H1 (cell line): Measurements from ENCODE around the gene AQP2. TPM values are rescaled to one million over a fixed set of nuclear protein-coding genes. Genes with fewer than 3 reads are reported as not detected.

Experiments used
- CTCF ChIA-PET: fragments of 300-600 bp; sonication (Branson Sonifier 250); formaldehyde crosslinking; loops from one replicate; lab custom pipeline; 2021; ENCODE audit not compliant: partially characterized antibody; lab: Charles Lee
- POLR2A ChIA-PET: fragments of 300-600 bp; sonication (Branson Sonifier 250); formaldehyde crosslinking; loops from one replicate; lab custom pipeline; 2021; ENCODE audit warnings: inconsistent platforms; ENCODE audit not compliant: partially characterized antibody; lab: Charles Lee
- DNase-seq, 2 experiments: peaks; one replicate each; pipeline versions ENCODE4 v3.0.0 to v3.0.0-alpha.2; 2010 to 2022; ENCODE audit warnings: low spot score in 2 of 2, low read depth in 1 of 2, mixed read lengths in 1 of 2
- FAIRE-seq: peaks from 2 replicates; lab custom pipeline; 2011; peaks lifted over from hg19 to GRCh38; lab: Jason Lieb, UNC
- H2AFZ ChIP-seq: 2 replicates; pipeline ENCODE4 v1.8.1; 2012; ENCODE audit warnings: low read length, inconsistent platforms
- H2AK5ac ChIP-seq: 2 replicates; pipeline ENCODE4 v1.6.1; 2013; ENCODE audit warnings: low read depth, low read length
- H2BK120ac ChIP-seq: replicated peaks from 2 replicates; pipeline ENCODE3; 2013; ENCODE audit warnings: low read depth, low read length, inconsistent platforms
- H2BK12ac ChIP-seq: 2 replicates; pipeline ENCODE4 v1.6.1; 2013; ENCODE audit warnings: low read depth, low read length
- H2BK15ac ChIP-seq: 2 replicates; pipeline ENCODE4 v1.6.1; 2013; ENCODE audit warnings: low read length
- H2BK20ac ChIP-seq: 2 replicates; pipeline ENCODE4 v1.6.1; 2013; ENCODE audit warnings: low read length
- H2BK5ac ChIP-seq: 2 replicates; pipeline ENCODE4 v1.6.1; 2013; ENCODE audit warnings: low read depth, low read length
- H3K14ac ChIP-seq: 2 replicates; pipeline ENCODE4 v1.6.1; 2013; ENCODE audit warnings: inconsistent platforms; ENCODE audit not compliant: insufficient read length
- H3K18ac ChIP-seq: 2 replicates; pipeline ENCODE4 v1.6.1; 2013; ENCODE audit warnings: low read length; ENCODE audit errors: extremely low read depth
- H3K23ac ChIP-seq: 2 replicates; pipeline ENCODE4 v1.6.1; 2013; ENCODE audit warnings: inconsistent platforms; ENCODE audit not compliant: insufficient read length
- H3K23me2 ChIP-seq: 2 replicates; pipeline ENCODE4 v1.6.1; 2013; ENCODE audit warnings: low read depth, low read length
- H3K27ac ChIP-seq: 2 replicates; pipeline ENCODE4 v1.6.1; 2011; ENCODE audit warnings: low read depth, low read length, inconsistent platforms
- H3K27me3 ChIP-seq, 4 experiments: replicated peaks in 1 of 4; 1 replicate in 1 of 4; 2 replicates in 3 of 4; pipeline versions ENCODE4 v1.6.1 to v1.8.1; 2011 to 2013; ENCODE audit warnings: low read length in 3 of 4, mild to moderate bottlenecking in 3 of 4, inconsistent platforms in 2 of 4, mixed read lengths in 2 of 4, moderate library complexity in 1 of 4; ENCODE audit not compliant: control insufficient read depth in 3 of 4, insufficient read depth in 3 of 4; ENCODE audit errors: extremely low read depth in 1 of 4
- H3K36me3 ChIP-seq, 4 experiments: 2 replicates each; pipeline versions ENCODE4 v1.6.1 to v1.8.1; 2011 to 2013; ENCODE audit warnings: mild to moderate bottlenecking in 4 of 4, low read length in 3 of 4, moderate library complexity in 2 of 4, control low read depth in 1 of 4, inconsistent platforms in 1 of 4; ENCODE audit not compliant: insufficient read depth in 4 of 4, control insufficient read depth in 2 of 4
- H3K4ac ChIP-seq: replicated peaks from 2 replicates; pipeline ENCODE3; 2013; ENCODE audit warnings: low read length, low read depth, mixed read lengths, inconsistent platforms; ENCODE audit not compliant: insufficient read length
- H3K4me1 ChIP-seq, 4 experiments: replicated peaks in 1 of 4; 1 replicate in 1 of 4; 2 replicates in 3 of 4; pipeline versions ENCODE4 v1.6.1 to v1.8.1; 2011 to 2013; ENCODE audit warnings: low read length in 3 of 4, inconsistent platforms in 2 of 4, mixed read lengths in 1 of 4; ENCODE audit not compliant: insufficient read depth in 4 of 4, control insufficient read depth in 3 of 4
- H3K4me2 ChIP-seq, 2 experiments: 2 replicates each; pipeline versions ENCODE4 v1.6.1 to v1.8.1; 2011 to 2013; ENCODE audit warnings: low read depth in 2 of 2, low read length in 2 of 2, control low read depth in 1 of 2, inconsistent platforms in 1 of 2, mild to moderate bottlenecking in 1 of 2; ENCODE audit not compliant: insufficient read depth in 1 of 2
- H3K4me3 ChIP-seq, 4 experiments: fragments of 200-600, 300-600 bp in 1 of 4; sonication (generic), shearing (Covaris generic), sonication (Bioruptor Twin) in 1 of 4; 2 replicates each; pipeline versions ENCODE4 v1.5.1 to v1.8.1; 2011 to 2016; ENCODE audit warnings: low read length in 4 of 4, low read depth in 3 of 4, control low read depth in 2 of 4, inconsistent platforms in 2 of 4, mild to moderate bottlenecking in 2 of 4, mixed read lengths in 1 of 4, moderate library complexity in 1 of 4; ENCODE audit not compliant: insufficient read depth in 2 of 4; ENCODE audit errors: extremely low read depth in 1 of 4
- H3K56ac ChIP-seq: replicated peaks from 2 replicates; pipeline ENCODE3; 2013; ENCODE audit warnings: low read depth, mild to moderate bottlenecking, mixed read lengths, low read length, inconsistent platforms; ENCODE audit not compliant: insufficient read length
- H3K79me1 ChIP-seq: 2 replicates; pipeline ENCODE4 v1.6.1; 2013; ENCODE audit warnings: low read depth, low read length, control low read depth
- H3K79me2 ChIP-seq, 2 experiments: 2 replicates each; pipeline versions ENCODE4 v1.6.1 to v1.8.1; 2012 to 2013; ENCODE audit warnings: low read length in 2 of 2, mild to moderate bottlenecking in 2 of 2, inconsistent platforms in 1 of 2; ENCODE audit not compliant: insufficient read depth in 2 of 2, control insufficient read depth in 1 of 2
- H3K9ac ChIP-seq, 4 experiments: replicated peaks in 1 of 4; 1 replicate in 1 of 4; 2 replicates in 3 of 4; pipeline versions ENCODE4 v1.6.1 to v1.8.1; 2011 to 2013; ENCODE audit warnings: low read depth in 3 of 4, low read length in 3 of 4, control low read depth in 2 of 4, mild to moderate bottlenecking in 2 of 4, moderate library complexity in 2 of 4, inconsistent platforms in 1 of 4; ENCODE audit errors: extremely low read depth in 1 of 4
- H3K9me3 ChIP-seq, 2 experiments: 2 replicates each; pipeline versions ENCODE4 v1.6.1 to v1.8.1; 2012 to 2013; ENCODE audit warnings: mild to moderate bottlenecking in 2 of 2, moderate library complexity in 2 of 2, control low read depth in 1 of 2, inconsistent platforms in 1 of 2, low read depth in 1 of 2, low read length in 1 of 2, mixed read lengths in 1 of 2; ENCODE audit not compliant: insufficient read depth in 2 of 2
- H4K20me1 ChIP-seq, 2 experiments: replicated peaks in 1 of 2; 2 replicates each; pipeline versions ENCODE3 to v1.8.1; 2011 to 2013; ENCODE audit warnings: inconsistent platforms in 2 of 2, low read length in 2 of 2, mild to moderate bottlenecking in 1 of 2; ENCODE audit not compliant: insufficient read depth in 2 of 2, control insufficient read depth in 1 of 2
- H4K5ac ChIP-seq: 2 replicates; pipeline ENCODE4 v1.6.1; 2013; ENCODE audit warnings: low read length, low read depth, mixed read lengths, inconsistent platforms; ENCODE audit not compliant: insufficient read length
- H4K8ac ChIP-seq: 2 replicates; pipeline ENCODE4 v1.8.0; 2013; ENCODE audit warnings: mild to moderate bottlenecking, moderate library complexity, low read length, inconsistent platforms; ENCODE audit not compliant: insufficient read depth; ENCODE audit errors: extremely low read depth
- H4K91ac ChIP-seq: replicated peaks from 2 replicates; pipeline ENCODE3; 2013; ENCODE audit warnings: low read length, mixed read lengths, inconsistent platforms; ENCODE audit not compliant: insufficient read length
- CREB1 ChIP-seq: IDR thresholded peaks from 2 replicates; pipeline ENCODE4 v1.6.1; 2012; ENCODE audit warnings: inconsistent platforms
- CTCF ChIP-seq, 3 experiments: IDR thresholded peaks; 1 replicate in 2 of 3; 2 replicates in 1 of 3; pipeline versions ENCODE4 v1.5.1 to v1.6.1; 2011; ENCODE audit warnings: low read length in 3 of 3, mild to moderate bottlenecking in 3 of 3, inconsistent platforms in 2 of 3, low read depth in 1 of 3, moderate library complexity in 1 of 3; ENCODE audit not compliant: insufficient read depth in 1 of 3; ENCODE audit errors: control extremely low read depth in 1 of 3
- POLR2A ChIP-seq, 2 experiments: IDR thresholded peaks; 1 replicate in 1 of 2; 2 replicates in 1 of 2; pipeline ENCODE4 v1.6.1; 2011; ENCODE audit warnings: low read depth in 2 of 2, low read length in 2 of 2, mild to moderate bottlenecking in 2 of 2; ENCODE audit errors: control extremely low read depth in 1 of 2
- RAD21 ChIP-seq, 2 experiments: IDR thresholded peaks in 1 of 2; conservative IDR thresholded peaks in 1 of 2; 2 replicates each; pipeline ENCODE4 v1.6.1; 2011; ENCODE audit warnings: low read depth in 2 of 2, low read length in 2 of 2, improper control_type of control experiment in 1 of 2, inconsistent platforms in 1 of 2, mild to moderate bottlenecking in 1 of 2, moderate library complexity in 1 of 2
- SIRT6 ChIP-seq: IDR thresholded peaks from one replicate; pipeline ENCODE4 v1.7.1; 2012; ENCODE audit warnings: low read length, inconsistent platforms
- USF2 ChIP-seq: IDR thresholded peaks from 2 replicates; pipeline ENCODE4 v1.6.1; 2011; ENCODE audit warnings: low read length, improper control_type of control experiment
- WGBS, 2 experiments: shearing (Covaris generic) in 1 of 2; methylation state at CpG; one replicate each; pipeline versions ENCODE4 v1.1.6 to v1.1.7; 2013 to 2015; ENCODE audit warnings: low lambda C conversion rate in 2 of 2, mixed read lengths in 2 of 2, inconsistent platforms in 1 of 2, low coverage in 1 of 2, missing lambda C conversion rate in 1 of 2; ENCODE audit not compliant: insufficient replicate concordance in 2 of 2, insufficient coverage in 1 of 2, insufficient read length in 1 of 2; ENCODE audit errors: extremely low coverage in 1 of 2, missing lambda C conversion rate in 1 of 2; 5-methylcytosine and 5-hydroxymethylcytosine counted together
- polyA plus RNA-seq, 7 experiments: library from polyadenylated mRNA; depleted of rRNA in 3 of 7; stranded (reverse) in 5 of 7; unstranded in 2 of 7; fragments of >200 nt in 5 of 7; fragments of 200-250 nt in 2 of 7; gene quantifications; 1 replicate in 5 of 7; 2 replicates in 1 of 7; 4 replicates in 1 of 7; pipeline versions ENCODE4 v1.2.1 to v1.2.3, GENCODE V29; 2011 to 2013; ENCODE audit warnings: missing spikeins in 2 of 7, mixed read lengths in 2 of 7
- total RNA-seq: library from RNA; stranded (reverse); fragmentation: NEBNext Ultra II Directional; extraction: Animal tissue kit (Norgen Biotek cat#: 25700); gene quantifications from 2 replicates; pipeline ENCODE4 v1.2.1, GENCODE V29; 2021

AQP2 gene
- total and polyA plus RNA-seq, 2 of the 8 experiments (the other 6 are each of a cell fraction or from before 2014, with no cell fraction given) = not detected

DNA sequence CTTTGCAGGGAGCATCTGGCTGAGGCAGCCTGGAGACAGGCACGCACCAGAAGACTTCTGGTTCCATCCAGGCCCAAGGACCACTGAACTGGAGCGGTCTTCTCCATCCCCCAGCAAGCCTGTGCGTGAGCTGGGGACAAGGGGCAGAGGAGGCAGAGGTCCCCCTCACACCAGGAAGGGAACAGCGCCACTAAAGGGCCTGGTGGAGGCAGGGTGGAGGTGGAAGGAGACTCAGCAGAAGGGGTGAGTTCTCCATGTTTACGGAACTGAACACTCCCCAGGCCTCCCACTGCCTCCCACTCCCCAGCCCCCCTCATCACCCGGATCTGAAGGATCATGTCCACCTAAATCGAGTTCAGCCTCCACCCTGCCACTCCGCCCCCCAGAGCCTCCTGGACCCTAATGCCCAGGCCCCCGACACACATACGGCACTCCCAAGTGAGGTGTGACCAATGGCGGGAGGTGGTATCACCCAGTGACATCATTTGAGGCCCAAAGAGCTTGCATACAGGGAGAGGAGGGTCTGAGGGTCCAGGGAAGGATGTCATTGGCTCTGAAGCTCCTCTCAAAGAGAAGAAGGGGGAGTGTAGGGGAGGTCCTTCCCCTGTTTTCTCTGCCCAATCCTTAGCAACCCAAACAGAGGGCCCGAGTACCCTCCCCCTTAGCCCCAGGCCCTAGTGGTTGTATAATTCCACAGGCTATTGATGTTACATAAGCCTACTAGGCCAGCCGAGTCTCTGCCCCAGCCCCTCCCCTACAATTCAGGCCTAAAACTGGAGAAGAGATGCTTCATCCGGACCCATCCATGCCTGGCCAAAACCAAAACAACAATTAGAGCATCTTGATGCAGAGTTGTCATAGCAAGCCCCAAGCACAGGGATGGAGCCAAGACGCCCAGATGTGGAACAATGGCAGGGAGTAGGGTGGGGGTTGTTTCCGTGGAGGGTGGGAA lies 47.9 kb upstream of the AQP2 start:
- H2BK15ac ChIP-seq = 0 out of 2 replicates have a peak overlapping the region, but pooled peaks have one; percentile 65
- no peaks in the 10 kb centered on the region for H3K79me2 ChIP-seq
- H3K4me2 ChIP-seq = peak overlapping the region in 1 of 2 experiments; percentile 79; a peak in 1 of 4 replicates
- ChIA-PET POLR2A (interaction anchor here (0.6 to 1.2 kb wide), 6 partner anchors 8 to 162 kb away, joined by 3 to 5 read pairs (median 3); partner anchors contain the start of gene TMBIM6), CTCF (interaction anchor here (0.6 to 12.4 kb wide), 14 partner anchors 8 to 255 kb away, joined by 3 to 107 read pairs (median 4); no protein-coding TSS in a partner anchor)
- H2AFZ ChIP-seq = no peak overlapping the region
- WGBS, 2 experiments = 89% methylated on average over 16 of the region's 16 CpGs; no CpG with 5 or more reads in 1 of the 2 experiments
- H4K20me1 ChIP-seq = no peaks in the 10 kb centered on the region
- no peak overlapping the region for H3K14ac ChIP-seq
- H4K8ac ChIP-seq = no peak overlapping the region
- H3K79me1 ChIP-seq = no peaks in the 10 kb centered on the region
- H4K91ac ChIP-seq = no peak overlapping the region
- H4K5ac ChIP-seq = no peak overlapping the region
- peak overlapping the region; percentile 25; the same call in 1 of the 2 replicates for H3K18ac ChIP-seq
- H3K27ac ChIP-seq = no peak overlapping the region
- peaks cover 0 to 19% (median 16%) of the 10 kb centered on the region in 4 experiments; a peak in 5 of 7 replicates for H3K27me3 ChIP-seq
- H2BK120ac ChIP-seq = no peak overlapping the region
- no peak overlapping the region for H2BK5ac ChIP-seq
- DNase-seq = no peak
- no peak overlapping the region for H3K4me3 ChIP-seq
- no peak overlapping the region for H2BK20ac ChIP-seq
- no peaks in the 10 kb centered on the region for H3K9me3 ChIP-seq
- peaks cover 5% of the 10 kb centered on the region; the same call in 1 of the 2 replicates for H3K23me2 ChIP-seq
- H3K4me1 ChIP-seq = peaks cover 0 to 9% (median 1%) of the 10 kb centered on the region in 4 experiments; a peak in 5 of 7 replicates
- no peak overlapping the region for H3K56ac ChIP-seq
- no peak overlapping the region for H3K4ac ChIP-seq
- no peaks in the 10 kb centered on the region for H3K36me3 ChIP-seq
- no peak for FAIRE-seq
- H3K9ac ChIP-seq = no peak overlapping the region
- no peak overlapping the region for H3K23ac ChIP-seq
- H2AK5ac ChIP-seq = no peak overlapping the region
- 0 out of 2 replicates have a peak overlapping the region, but pooled peaks have one; percentile 22 for H2BK12ac ChIP-seq
- TF ChIP-seq CTCF (IDR thresholded peaks at IDR 0.05; ENCODE audit: control extremely low read depth in 1 of 3, insufficient read depth in 1 of 3, low read depth in 1 of 3, low read length in 3 of 3) = peak; percentile 35 to 59 (median 57)
- peak; percentile 14 to 43; a peak in 2 of 4 replicates for TF ChIP-seq RAD21 (IDR thresholded peaks at IDR 0.05 in 1 of 2, conservative IDR thresholded peaks at IDR 0.05 in 1 of 2; ENCODE audit: low read depth in 2 of 2, low read length in 2 of 2)
- no peak for TF ChIP-seq SIRT6
- no peak for TF ChIP-seq POLR2A (IDR thresholded peaks at IDR 0.05; ENCODE audit: control extremely low read depth in 1 of 2, low read depth in 2 of 2, low read length in 2 of 2)
- no peak for TF ChIP-seq USF2
- TF ChIP-seq CREB1 = peak; percentile 34; the same call in 1 of the 2 replicates
